Endothelial cell of umbilical vein (primary cell): ENCODE results near the gene LMNA. TPM values are rescaled to one million over a fixed set of nuclear protein-coding genes. Genes with fewer than 3 reads are reported as not detected.

Experiments used
- BruUV-seq: library from RNA; stranded (reverse); fragments of 400-500 nt; replicated peaks from 2 replicates; lab custom pipeline; 2021; lab: Mats Ljungman, UMichigan
- CTCF ChIA-PET: fragments of 300-600, 350-600 bp; sonication (Branson Sonifier 250); formaldehyde crosslinking; loops from one replicate; lab custom pipeline; 2021; ENCODE audit warnings: antibody characterized with exemption, inconsistent platforms; lab: Charles Lee
- POLR2A ChIA-PET: fragments of 300-600, 350-600 bp; sonication (Branson Sonifier 250); formaldehyde crosslinking; loops from one replicate; lab custom pipeline; 2021; ENCODE audit warnings: antibody characterized with exemption, inconsistent platforms; lab: Charles Lee
- DNase-seq: peaks from one replicate; pipeline ENCODE4 v3.0.0-alpha.2; 2011; ENCODE audit warnings: low read depth, low spot score
- FAIRE-seq: peaks from 2 replicates; lab custom pipeline; 2011; peaks lifted over from hg19 to GRCh38; lab: Jason Lieb, UNC
- H2AFZ ChIP-seq: 2 replicates; pipeline ENCODE4 v1.6.0; 2012; ENCODE audit warnings: low read depth, low read length, control low read depth, inconsistent platforms
- H3K27ac ChIP-seq: 2 replicates; pipeline ENCODE4 v1.5.1; 2011; ENCODE audit warnings: low read depth, mild to moderate bottlenecking, control low read depth, low read length, moderate library complexity; ENCODE audit not compliant: insufficient read depth
- H3K27me3 ChIP-seq, 2 experiments: 2 replicates each; pipeline versions ENCODE4 v1.6.0 to v1.6.1; 2011; ENCODE audit warnings: low read length in 2 of 2, mixed read lengths in 1 of 2; ENCODE audit not compliant: control insufficient read depth in 2 of 2, insufficient read depth in 2 of 2
- H3K36me3 ChIP-seq, 2 experiments: 2 replicates in 1 of 2; 3 replicates in 1 of 2; pipeline ENCODE4 v1.5.1; 2011; ENCODE audit warnings: low read length in 2 of 2, mild to moderate bottlenecking in 1 of 2, moderate library complexity in 1 of 2; ENCODE audit not compliant: control insufficient read depth in 2 of 2, insufficient read depth in 2 of 2; ENCODE audit errors: extremely low read depth in 1 of 2
- H3K4me1 ChIP-seq: 3 replicates; pipeline ENCODE4 v1.5.1; 2011; ENCODE audit warnings: mild to moderate bottlenecking, low read length; ENCODE audit not compliant: control insufficient read depth, insufficient read depth; ENCODE audit errors: extremely low read depth
- H3K4me2 ChIP-seq: 2 replicates; pipeline ENCODE4 v1.6.1; 2011; ENCODE audit warnings: low read length, control low read depth, mixed read lengths; ENCODE audit not compliant: insufficient read depth
- H3K4me3 ChIP-seq, 3 experiments: fragments of 200-600 bp in 1 of 3; sonication (generic), shearing (Covaris generic) in 1 of 3; replicated peaks in 1 of 3; 2 replicates each; pipeline ENCODE4 v1.5.1; 2011 to 2016; ENCODE audit warnings: control low read depth in 3 of 3, low read length in 3 of 3, mild to moderate bottlenecking in 2 of 3, inconsistent platforms in 1 of 3, low read depth in 1 of 3, moderate library complexity in 1 of 3; ENCODE audit not compliant: insufficient read depth in 1 of 3
- H3K79me2 ChIP-seq: 2 replicates; pipeline ENCODE4 v1.6.0; 2012; ENCODE audit warnings: low read length, inconsistent platforms; ENCODE audit not compliant: control insufficient read depth, insufficient read depth
- H3K9ac ChIP-seq: replicated peaks from 2 replicates; pipeline ENCODE3; 2011; ENCODE audit warnings: low read length, control low read depth; ENCODE audit not compliant: insufficient read depth; ENCODE audit errors: extremely low read depth
- H3K9me1 ChIP-seq: replicated peaks from 3 replicates; pipeline ENCODE4 v1.6.0; 2011; ENCODE audit warnings: mild to moderate bottlenecking, low read length; ENCODE audit not compliant: control insufficient read depth, insufficient read depth; ENCODE audit errors: extremely low read depth
- H3K9me3 ChIP-seq: replicated peaks from 2 replicates; pipeline ENCODE4 v1.5.1; 2012; ENCODE audit warnings: low read length, inconsistent platforms; ENCODE audit not compliant: control insufficient read depth, insufficient read depth
- H4K20me1 ChIP-seq: replicated peaks from 2 replicates; pipeline ENCODE3; 2011; ENCODE audit warnings: mild to moderate bottlenecking, low read length; ENCODE audit not compliant: control insufficient read depth, insufficient read depth; ENCODE audit errors: extremely low read depth
- FOS ChIP-seq: IDR thresholded peaks from 2 replicates; pipeline ENCODE4 v1.6.1; 2011; ENCODE audit warnings: mild to moderate bottlenecking, low read length, moderate library complexity, borderline replicate concordance; ENCODE audit not compliant: insufficient read depth
- GATA2 ChIP-seq: IDR thresholded peaks from 2 replicates; pipeline ENCODE4 v1.7.0; 2011; ENCODE audit warnings: low read depth, mild to moderate bottlenecking, moderate library complexity, mixed read lengths, low read length; ENCODE audit not compliant: insufficient read length, insufficient read depth
- JUN ChIP-seq: IDR thresholded peaks from 2 replicates; pipeline ENCODE4 v1.6.1; 2011; ENCODE audit warnings: borderline replicate concordance, low read depth; ENCODE audit not compliant: insufficient read length, insufficient read depth
- MAX ChIP-seq: IDR thresholded peaks from 2 replicates; pipeline ENCODE4 v1.6.1; 2011; ENCODE audit not compliant: insufficient read depth, insufficient read length
- MYC ChIP-seq: IDR thresholded peaks from one replicate; pipeline ENCODE4 v1.6.1; 2011; ENCODE audit warnings: mild to moderate bottlenecking, low read depth, low read length
- POLR2AphosphoS5 ChIP-seq: IDR thresholded peaks from 2 replicates; pipeline ENCODE4 v1.6.1; 2012; ENCODE audit warnings: low read depth, mild to moderate bottlenecking, control low read depth, low read length, moderate library complexity; ENCODE audit not compliant: insufficient read depth
- dilution Hi-C: fragments of 300-500 bp; cut with MboI; formaldehyde crosslinking; loops from one replicate; pipeline ENCODE4 v1.15.0; 2019; ENCODE audit warnings: low sequenced_read_pairs; ENCODE audit not compliant: extremely low pct_ligation_motif_present
- intact Hi-C: fragments of 100-400 bp; cut with micrococcal nuclease; formaldehyde crosslinking; loops from one replicate; pipeline ENCODE4 v1.10.0; 2022
- polyA plus RNA-seq, 4 experiments: library from polyadenylated mRNA; depleted of rRNA in 3 of 4; stranded (reverse) in 3 of 4; unstranded in 1 of 4; fragments of >200 nt; gene quantifications; 2 replicates each; pipeline versions ENCODE4 v1.2.1 to v1.2.3, GENCODE V29; 2011 to 2012; ENCODE audit warnings: missing spikeins in 1 of 4
- total RNA-seq: library from RNA; stranded (reverse); gene quantifications from 2 replicates; pipeline ENCODE4 v1.2.3, GENCODE V29; 2021

The LMNA gene
- total and polyA plus RNA-seq, 2 donors (not counting 3 experiments of a cell fraction or from before 2014, with no cell fraction given), result 371 to 742 TPM

GRCh38 chr1:156103521-156103947 lies 11.0 kb upstream of the LMNA start:
- intact Hi-C loops (loop anchor here (5.0 kb wide), 1 partner anchor 109 kb away; the partner anchor contains the start of gene PMF1), dilution Hi-C loops (no loop called here)
- peaks cover 57% of the 10 kb centered on the region for H3K4me1 ChIP-seq
- no peak for FAIRE-seq
- DNase-seq, result peak; percentile 73
- peak overlapping the region; percentile 23 for H3K4me2 ChIP-seq
- H3K36me3 ChIP-seq, result no peaks in the 10 kb centered on the region
- H3K27ac ChIP-seq, result peak overlapping the region; percentile 97
- H3K9me3 ChIP-seq, result no peaks in the 10 kb centered on the region
- TF ChIP-seq MYC, result no peak
- TF ChIP-seq JUN, result peak; percentile 43
- TF ChIP-seq MAX, result no peak
- TF ChIP-seq POLR2AphosphoS5, result no peak
- no peak for TF ChIP-seq GATA2
- no peak for TF ChIP-seq FOS
- no peaks in the 10 kb centered on the region for H3K27me3 ChIP-seq
- H3K4me3 ChIP-seq, result no peak overlapping the region
- H3K79me2 ChIP-seq, result no peaks in the 10 kb centered on the region
- BruUV-seq, result no TSS peak
- ChIA-PET POLR2A (interaction anchor here (1.0 to 2.2 kb wide), 2 partner anchors 11 to 26 kb away, joined by 3 to 17 read pairs; partner anchors contain the start of gene LMNA), CTCF (interaction anchor here (1.1 to 21.0 kb wide), 3 partner anchors 14 to 165 kb away, joined by 3 to 627 read pairs (median 283); partner anchors contain the start of gene LMNA)
- peak overlapping the region; percentile 88 for H3K9ac ChIP-seq
- no peaks in the 10 kb centered on the region for H4K20me1 ChIP-seq
- H2AFZ ChIP-seq, result peak overlapping the region; percentile 6
- H3K9me1 ChIP-seq, result no peaks in the 10 kb centered on the region
